Liver (tissue), 9 donors: ENCODE measurements around the gene CCDC91. TPM values are rescaled to one million over a fixed set of nuclear protein-coding genes. Genes with fewer than 3 reads are reported as not detected.

Experiments
- DNase-seq: peaks from one replicate; pipeline ENCODE4 v3.0.0-alpha.2; 2017; ENCODE audit warnings: low spot score
- H3K27ac ChIP-seq, 2 donors: one replicate each; pipeline ENCODE4 v1.7.0; 2013; ENCODE audit warnings: inconsistent platforms in 2 of 2, low read length in 2 of 2, control low read depth in 1 of 2, low read depth in 1 of 2, mild to moderate bottlenecking in 1 of 2
- H3K27me3 ChIP-seq, 4 donors: one replicate each; pipeline versions ENCODE4 v1.6.1 to v1.7.0; 2013; ENCODE audit warnings: low read length in 3 of 4, inconsistent platforms in 1 of 4, mild to moderate bottlenecking in 1 of 4, moderate library complexity in 1 of 4; ENCODE audit not compliant: control insufficient read depth in 4 of 4, insufficient read depth in 4 of 4
- H3K36me3 ChIP-seq, 4 donors: one replicate each; pipeline versions ENCODE4 v1.6.1 to v1.7.0; 2013; ENCODE audit warnings: low read length in 3 of 4, mild to moderate bottlenecking in 3 of 4, low read depth in 1 of 4, moderate library complexity in 1 of 4; ENCODE audit not compliant: control insufficient read depth in 4 of 4, insufficient read depth in 3 of 4
- H3K4me1 ChIP-seq, 4 donors: one replicate each; pipeline versions ENCODE4 v1.6.1 to v1.7.0; 2013; ENCODE audit warnings: low read length in 3 of 4, mild to moderate bottlenecking in 3 of 4, moderate library complexity in 1 of 4; ENCODE audit not compliant: control insufficient read depth in 4 of 4, insufficient read depth in 4 of 4
- H3K4me3 ChIP-seq, 3 donors: one replicate each; pipeline versions ENCODE4 v1.6.1 to v1.7.0; 2013; ENCODE audit warnings: low read length in 3 of 3, control low read depth in 1 of 3, low read depth in 1 of 3, mild to moderate bottlenecking in 1 of 3
- H3K9ac ChIP-seq, 2 donors: one replicate each; pipeline ENCODE4 v1.7.0; 2013; ENCODE audit warnings: low read length in 2 of 2, mild to moderate bottlenecking in 2 of 2, moderate library complexity in 2 of 2, control low read depth in 1 of 2, low read depth in 1 of 2
- H3K9me3 ChIP-seq, 4 donors: one replicate each; pipeline versions ENCODE4 v1.6.1 to v1.7.0; 2013; ENCODE audit warnings: low read length in 3 of 4; ENCODE audit not compliant: control insufficient read depth in 4 of 4
- EGR1 ChIP-seq, 2 donors: IDR thresholded peaks; 2 replicates each; pipeline ENCODE4 v1.6.1; 2016 to 2018; ENCODE audit warnings: antibody characterized with exemption in 2 of 2, low read depth in 2 of 2
- FOXA1 ChIP-seq: IDR thresholded peaks from 2 replicates; pipeline ENCODE4 v1.6.1; 2016; ENCODE audit warnings: antibody characterized with exemption
- FOXA2 ChIP-seq: IDR thresholded peaks from 2 replicates; pipeline ENCODE4 v1.6.1; 2016; ENCODE audit warnings: antibody characterized with exemption
- GABPA ChIP-seq, 2 donors: IDR thresholded peaks in 1 of 2; conservative IDR thresholded peaks in 1 of 2; 2 replicates each; pipeline ENCODE4 v1.6.1; 2016; ENCODE audit warnings: antibody characterized with exemption in 2 of 2, mild to moderate bottlenecking in 1 of 2, moderate library complexity in 1 of 2
- HNF4A ChIP-seq, 2 donors: conservative IDR thresholded peaks; 2 replicates each; pipeline ENCODE4 v1.6.1; 2016; ENCODE audit warnings: antibody characterized with exemption in 2 of 2, mild to moderate bottlenecking in 2 of 2
- HNF4G ChIP-seq: IDR thresholded peaks from 2 replicates; pipeline ENCODE4 v1.6.1; 2016; ENCODE audit warnings: antibody characterized with exemption
- NR2F2 ChIP-seq: IDR thresholded peaks from 2 replicates; pipeline ENCODE4 v1.6.1; 2016; ENCODE audit warnings: antibody characterized with exemption
- RAD21 ChIP-seq, 2 donors: IDR thresholded peaks; 2 replicates each; pipeline ENCODE4 v1.6.1; 2016; ENCODE audit warnings: antibody characterized with exemption in 2 of 2, mild to moderate bottlenecking in 2 of 2
- RXRA ChIP-seq, 2 donors: IDR thresholded peaks; 2 replicates each; pipeline ENCODE4 v1.6.1; 2017 to 2018; ENCODE audit warnings: antibody characterized with exemption in 2 of 2, mild to moderate bottlenecking in 1 of 2
- TAF1 ChIP-seq: conservative IDR thresholded peaks from 2 replicates; pipeline ENCODE4 v1.6.1; 2016; ENCODE audit warnings: antibody characterized with exemption, mild to moderate bottlenecking
- YY1 ChIP-seq: IDR thresholded peaks from 2 replicates; pipeline ENCODE4 v1.6.1; 2016; ENCODE audit warnings: antibody characterized with exemption, mild to moderate bottlenecking
- WGBS: extraction: QIAGEN DNeasy Blood & Tissue Kit; methylation state at CpG from one replicate; pipeline ENCODE4 v1.1.7; 2013; 5-methylcytosine and 5-hydroxymethylcytosine counted together
- polyA plus RNA-seq, 2 donors: library from polyadenylated mRNA; stranded (reverse) in 1 of 2; unstranded in 1 of 2; fragments of 200-250 nt in 1 of 2; fragments of >200 nt in 1 of 2; fragmentation: Nextera tagmentation in 1 of 2; extraction: Ambion mirVana in 1 of 2; gene quantifications; one replicate each; pipeline versions ENCODE4 v1.2.1 to v1.2.3, GENCODE V29; 2013 to 2015
- total RNA-seq, 2 donors: library from RNA; depleted of rRNA; stranded (reverse); fragments of >200 nt; gene quantifications; one replicate each; pipeline ENCODE4 v1.2.3, GENCODE V29; 2014
- TF ChIP-seq, protein P1 (sequence below): IDR thresholded peaks from 2 replicates; pipeline ENCODE4 v1.6.1; 2016; ENCODE audit warnings: antibody characterized with exemption
- TF ChIP-seq, protein P2 (sequence below): IDR thresholded peaks from 2 replicates; pipeline ENCODE4 v1.6.1; 2016; ENCODE audit warnings: antibody characterized with exemption
- TF ChIP-seq, protein P3 (sequence below): IDR thresholded peaks from 2 replicates; pipeline ENCODE4 v1.6.1; 2016; ENCODE audit warnings: antibody characterized with exemption, mild to moderate bottlenecking
- donor health status: healthy.
- donor health status: healthy.
- donor health status: healthy.
- donor health status: healthy.
- donor health status: healthy.

The CCDC91 gene
- total and polyA plus RNA-seq, 4 donors = 8.4 to 29.0 (median 15.1) TPM

DNA sequence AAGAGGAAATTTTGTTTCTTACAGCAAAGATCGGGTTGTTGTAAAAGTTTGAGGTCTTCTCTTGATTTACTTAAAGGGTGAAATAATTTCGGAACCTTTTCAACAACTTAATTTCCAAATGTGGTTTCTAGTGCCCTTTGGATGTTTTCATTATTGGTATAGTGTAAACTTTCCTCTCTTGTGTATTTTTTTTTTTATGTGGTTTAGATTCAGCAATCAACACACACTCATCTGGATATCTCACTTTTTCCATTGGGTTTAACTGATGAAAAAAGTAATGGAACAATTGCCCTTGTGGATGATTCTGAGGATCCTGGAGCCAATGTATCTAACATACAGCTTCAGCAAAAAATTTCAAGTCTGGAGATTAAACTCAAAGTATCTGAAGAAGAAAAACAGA, 116.3 kb downstream of the CCDC91 start:
- Histone ChIP-seq H3K9ac (no peak overlapping the region), H3K27me3 (no peaks in the 10 kb centered on the region), H3K27ac (no peak overlapping the region), H3K9me3 (no peaks in the 10 kb centered on the region), H3K36me3 (peaks cover 0 to 19% (median 5%) of the 10 kb centered on the region in 4 donors), H3K4me3 (no peak overlapping the region), H3K4me1 (no peaks in the 10 kb centered on the region)
- WGBS = 98% methylated on average over 2 of the region's 2 CpGs
- TF ChIP-seq, protein P1, sequence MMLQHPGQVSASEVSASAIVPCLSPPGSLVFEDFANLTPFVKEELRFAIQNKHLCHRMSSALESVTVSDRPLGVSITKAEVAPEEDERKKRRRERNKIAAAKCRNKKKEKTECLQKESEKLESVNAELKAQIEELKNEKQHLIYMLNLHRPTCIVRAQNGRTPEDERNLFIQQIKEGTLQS = no peak
- TF ChIP-seq HNF4A (conservative IDR thresholded peaks at IDR 0.05) (no peak), EGR1 (IDR thresholded peaks at IDR 0.05; ENCODE audit: low read depth in 2 of 2) (no peak), GABPA (IDR thresholded peaks at IDR 0.05 in 1 of 2, conservative IDR thresholded peaks at IDR 0.05 in 1 of 2) (no peak), RXRA (IDR thresholded peaks at IDR 0.05) (no peak), HNF4G (no peak), FOXA1 (no peak), RAD21 (IDR thresholded peaks at IDR 0.05) (no peak), NR2F2 (no peak)
- TF ChIP-seq, protein P2, sequence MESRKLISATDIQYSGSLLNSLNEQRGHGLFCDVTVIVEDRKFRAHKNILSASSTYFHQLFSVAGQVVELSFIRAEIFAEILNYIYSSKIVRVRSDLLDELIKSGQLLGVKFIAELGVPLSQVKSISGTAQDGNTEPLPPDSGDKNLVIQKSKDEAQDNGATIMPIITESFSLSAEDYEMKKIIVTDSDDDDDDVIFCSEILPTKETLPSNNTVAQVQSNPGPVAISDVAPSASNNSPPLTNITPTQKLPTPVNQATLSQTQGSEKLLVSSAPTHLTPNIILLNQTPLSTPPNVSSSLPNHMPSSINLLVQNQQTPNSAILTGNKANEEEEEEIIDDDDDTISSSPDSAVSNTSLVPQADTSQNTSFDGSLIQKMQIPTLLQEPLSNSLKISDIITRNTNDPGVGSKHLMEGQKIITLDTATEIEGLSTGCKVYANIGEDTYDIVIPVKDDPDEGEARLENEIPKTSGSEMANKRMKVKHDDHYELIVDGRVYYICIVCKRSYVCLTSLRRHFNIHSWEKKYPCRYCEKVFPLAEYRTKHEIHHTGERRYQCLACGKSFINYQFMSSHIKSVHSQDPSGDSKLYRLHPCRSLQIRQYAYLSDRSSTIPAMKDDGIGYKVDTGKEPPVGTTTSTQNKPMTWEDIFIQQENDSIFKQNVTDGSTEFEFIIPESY = no peak
- DNase-seq = no peak

DNA sequence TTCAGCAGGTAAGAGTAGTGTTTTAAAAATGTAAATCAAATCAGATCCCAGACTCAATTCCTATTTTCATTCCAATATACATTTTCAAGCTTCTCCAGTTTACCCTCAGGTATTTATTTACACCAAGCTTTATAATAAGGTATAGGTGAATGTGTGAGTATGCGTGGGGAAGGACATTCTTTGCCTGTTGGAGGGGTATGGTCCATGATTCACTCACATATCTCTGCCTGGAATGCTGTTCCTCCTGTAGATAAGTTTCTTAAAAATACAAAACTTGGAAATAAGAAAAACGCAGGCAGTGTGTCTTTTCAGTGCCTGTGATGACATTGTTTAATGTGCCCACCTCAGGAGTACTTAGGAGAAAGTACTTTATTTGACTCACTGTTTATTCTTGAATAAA, 118.6 kb downstream of the CCDC91 start:
- DNase-seq = no peak
- TF ChIP-seq TAF1 (no peak), YY1 (no peak)
- no peaks in the 10 kb centered on the region for H3K27me3 ChIP-seq
- H3K9ac ChIP-seq = no peak overlapping the region
- no peak overlapping the region for H3K27ac ChIP-seq
- H3K4me3 ChIP-seq = no peak overlapping the region
- H3K36me3 ChIP-seq = peaks cover 0 to 19% (median 5%) of the 10 kb centered on the region in 4 donors
- H3K9me3 ChIP-seq = no peaks in the 10 kb centered on the region
- WGBS = 97% methylated on average over 2 of the region's 2 CpGs
- no peaks in the 10 kb centered on the region for H3K4me1 ChIP-seq

DNA sequence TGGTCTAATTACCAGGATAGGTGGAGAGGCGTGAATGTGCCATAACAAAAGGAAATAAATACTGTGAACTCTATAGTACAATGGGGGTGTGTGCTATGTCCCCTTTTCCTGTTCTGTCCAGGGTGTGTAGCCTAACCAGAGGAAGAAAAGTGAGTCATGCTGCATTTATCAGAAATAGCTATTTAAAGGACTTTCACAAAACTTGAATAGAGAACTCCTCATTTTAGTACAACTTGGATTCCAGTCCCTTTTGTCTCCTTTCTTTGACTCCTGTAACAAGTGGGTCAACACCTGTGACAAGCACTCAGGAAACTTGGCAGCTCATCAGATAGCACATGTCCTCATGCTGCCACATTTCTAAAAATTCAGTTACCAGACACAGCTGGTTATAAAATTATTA, 123.4 kb downstream of the CCDC91 start:
- H3K27ac ChIP-seq = no peak overlapping the region
- no peak overlapping the region for H3K4me3 ChIP-seq
- no peak overlapping the region for H3K9ac ChIP-seq

More for the DNA sequence above, 123.4 kb downstream of the CCDC91 start:
- H3K36me3 ChIP-seq = peaks cover 0 to 20% (median 3%) of the 10 kb centered on the region in 4 donors
- no peaks in the 10 kb centered on the region for H3K27me3 ChIP-seq
- WGBS = 90% methylated on average over 1 of the region's 1 CpG
- TF ChIP-seq, protein P3, sequence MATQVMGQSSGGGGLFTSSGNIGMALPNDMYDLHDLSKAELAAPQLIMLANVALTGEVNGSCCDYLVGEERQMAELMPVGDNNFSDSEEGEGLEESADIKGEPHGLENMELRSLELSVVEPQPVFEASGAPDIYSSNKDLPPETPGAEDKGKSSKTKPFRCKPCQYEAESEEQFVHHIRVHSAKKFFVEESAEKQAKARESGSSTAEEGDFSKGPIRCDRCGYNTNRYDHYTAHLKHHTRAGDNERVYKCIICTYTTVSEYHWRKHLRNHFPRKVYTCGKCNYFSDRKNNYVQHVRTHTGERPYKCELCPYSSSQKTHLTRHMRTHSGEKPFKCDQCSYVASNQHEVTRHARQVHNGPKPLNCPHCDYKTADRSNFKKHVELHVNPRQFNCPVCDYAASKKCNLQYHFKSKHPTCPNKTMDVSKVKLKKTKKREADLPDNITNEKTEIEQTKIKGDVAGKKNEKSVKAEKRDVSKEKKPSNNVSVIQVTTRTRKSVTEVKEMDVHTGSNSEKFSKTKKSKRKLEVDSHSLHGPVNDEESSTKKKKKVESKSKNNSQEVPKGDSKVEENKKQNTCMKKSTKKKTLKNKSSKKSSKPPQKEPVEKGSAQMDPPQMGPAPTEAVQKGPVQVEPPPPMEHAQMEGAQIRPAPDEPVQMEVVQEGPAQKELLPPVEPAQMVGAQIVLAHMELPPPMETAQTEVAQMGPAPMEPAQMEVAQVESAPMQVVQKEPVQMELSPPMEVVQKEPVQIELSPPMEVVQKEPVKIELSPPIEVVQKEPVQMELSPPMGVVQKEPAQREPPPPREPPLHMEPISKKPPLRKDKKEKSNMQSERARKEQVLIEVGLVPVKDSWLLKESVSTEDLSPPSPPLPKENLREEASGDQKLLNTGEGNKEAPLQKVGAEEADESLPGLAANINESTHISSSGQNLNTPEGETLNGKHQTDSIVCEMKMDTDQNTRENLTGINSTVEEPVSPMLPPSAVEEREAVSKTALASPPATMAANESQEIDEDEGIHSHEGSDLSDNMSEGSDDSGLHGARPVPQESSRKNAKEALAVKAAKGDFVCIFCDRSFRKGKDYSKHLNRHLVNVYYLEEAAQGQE = no peak
- TF ChIP-seq EGR1 (IDR thresholded peaks at IDR 0.05; ENCODE audit: low read depth in 2 of 2) (no peak), RAD21 (IDR thresholded peaks at IDR 0.05) (no peak), FOXA2 (no peak)
- no peaks in the 10 kb centered on the region for H3K4me1 ChIP-seq
- DNase-seq = no peak
- peaks cover 0 to 10% (median 2%) of the 10 kb centered on the region in 4 donors for H3K9me3 ChIP-seq
